EH (cell line): ENCODE measurements around the gene PYURF.

Experiments used
- DNase-seq: peaks from one replicate; pipeline ENCODE4 v3.0.0-alpha.2; 2015; ENCODE audit warnings: low read depth

Gene PYURF

GRCh38 chr4:88523325-88524129 lies at the start of gene PYURF:
PYURF (minus strand) TSS chr4:88523776; CDS start chr4:88523700, 76 bp downstream.
- peak; percentile 97 for DNase-seq

GRCh38 chr4:88570001-88570400 lies 46.4 kb upstream of the PYURF start:
- peak; percentile 41 for DNase-seq

- peak; percentile 26 for DNase-seq
These were observed 44.0 kb upstream of the PYURF start for GRCh38 chr4:88567591-88567990.

- DNase-seq = no peak
These were observed 26.2 kb upstream of the PYURF start for GRCh38 chr4:88549815-88550214.

GRCh38 chr4:88539322-88540068 lies 15.9 kb upstream of the PYURF start:
- peak; percentile 66 for DNase-seq

GRCh38 chr4:88537709-88538108 lies 14.1 kb upstream of the PYURF start:
- DNase-seq = no peak

GRCh38 chr4:88535090-88535755 lies 11.6 kb upstream of the PYURF start:
- DNase-seq = no peak

GRCh38 chr4:88533937-88534750 lies 10.6 kb upstream of the PYURF start:
- peak; percentile 91 for DNase-seq

- peak; percentile 58 for DNase-seq
These were observed 9.7 kb upstream of the PYURF start for GRCh38 chr4:88533088-88533790.

GRCh38 chr4:88531549-88531948 lies 8.0 kb upstream of the PYURF start:
- peak; percentile 5 for DNase-seq

GRCh38 chr4:88528861-88529260 lies 5.3 kb upstream of the PYURF start:
- DNase-seq = peak; percentile 11

- no peak for DNase-seq
These were observed 4.2 kb upstream of the PYURF start for GRCh38 chr4:88527787-88528186.

GRCh38 chr4:88526221-88526815 lies 2.7 kb upstream of the PYURF start:
- peak; percentile 41 for DNase-seq

GRCh38 chr4:88524171-88524570 lies 595 bp upstream of the PYURF start:
- DNase-seq = peak; percentile 24

GRCh38 chr4:88522702-88523324 lies 763 bp downstream of the PYURF start:
- peak; percentile 51 for DNase-seq

- no peak for DNase-seq
These were observed 4.7 kb downstream of the PYURF start for GRCh38 chr4:88518911-88519310.

- no peak for DNase-seq
These were observed 5.8 kb downstream of the PYURF start for GRCh38 chr4:88517825-88518224.

- no peak for DNase-seq
These were observed 6.8 kb downstream of the PYURF start for GRCh38 chr4:88516746-88517145.

- DNase-seq = no peak
These were observed 8.7 kb downstream of the PYURF start for GRCh38 chr4:88514557-88515511.
